ENCODE results near the gene GTF2IRD1.

DNA sequence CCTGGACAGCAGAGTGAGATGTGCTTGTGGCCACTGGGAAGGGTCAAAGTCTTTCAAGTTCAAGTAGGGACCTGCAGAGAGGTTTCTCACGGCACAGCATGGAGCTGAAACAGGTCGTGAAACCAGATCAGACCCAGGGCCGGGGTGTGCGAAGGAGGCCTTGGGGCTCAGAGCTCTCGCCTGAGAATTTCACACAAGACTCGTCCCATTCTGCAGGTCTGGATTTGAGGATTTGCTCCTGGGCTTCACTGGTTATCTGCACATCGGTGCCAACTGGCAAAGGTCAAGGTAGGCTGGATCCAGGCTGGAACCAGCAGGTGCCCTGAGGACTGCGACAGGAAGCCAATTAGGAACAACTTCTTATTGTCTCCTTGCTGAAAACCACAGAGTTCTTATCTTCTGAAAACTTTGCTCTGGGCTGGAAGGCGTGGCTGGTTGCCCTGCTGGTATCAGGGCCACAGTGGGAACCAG, 179.8 kb downstream of the GTF2IRD1 start:
- TF ChIP-seq CTCF (IDR thresholded peaks at IDR 0.05) (no peak), POLR2A (IDR thresholded peaks at IDR 0.05) (no peak)

Data from testis (tissue), 2 donors.